B cell (primary cell): Measurements from ENCODE around the gene PILRB.
"Not testable (repeated sequence)": the region's sequence is repeated elsewhere in the genome, so short reads cannot be mapped to it uniquely, and the experiment has no call there.

Experiments
- CTCF ChIP-seq: fragments of 200-600 bp; IDR thresholded peaks from one replicate; pipeline ENCODE4 v1.8.0; 2022; ENCODE audit warnings: antibody characterized with exemption, mild to moderate bottlenecking
- EZH2 ChIP-seq: IDR thresholded peaks from 2 replicates; pipeline ENCODE4 v1.6.1; 2012; ENCODE audit warnings: borderline replicate concordance, low read depth, mild to moderate bottlenecking, moderate library complexity, low read length; ENCODE audit not compliant: insufficient read depth, poor library complexity, severe bottlenecking

- TF ChIP-seq CTCF, EZH2: not testable (repeated sequence)
Observed at GRCh38 chr7:100352230-100352781, 5.6 kb upstream of the PILRB start.
